ENCODE results near the gene CTSE. TPM values are rescaled to one million over a fixed set of nuclear protein-coding genes. Genes with fewer than 3 reads are reported as not detected.

The CTSE gene
- total RNA-seq, 1 donor: not detected

DNA sequence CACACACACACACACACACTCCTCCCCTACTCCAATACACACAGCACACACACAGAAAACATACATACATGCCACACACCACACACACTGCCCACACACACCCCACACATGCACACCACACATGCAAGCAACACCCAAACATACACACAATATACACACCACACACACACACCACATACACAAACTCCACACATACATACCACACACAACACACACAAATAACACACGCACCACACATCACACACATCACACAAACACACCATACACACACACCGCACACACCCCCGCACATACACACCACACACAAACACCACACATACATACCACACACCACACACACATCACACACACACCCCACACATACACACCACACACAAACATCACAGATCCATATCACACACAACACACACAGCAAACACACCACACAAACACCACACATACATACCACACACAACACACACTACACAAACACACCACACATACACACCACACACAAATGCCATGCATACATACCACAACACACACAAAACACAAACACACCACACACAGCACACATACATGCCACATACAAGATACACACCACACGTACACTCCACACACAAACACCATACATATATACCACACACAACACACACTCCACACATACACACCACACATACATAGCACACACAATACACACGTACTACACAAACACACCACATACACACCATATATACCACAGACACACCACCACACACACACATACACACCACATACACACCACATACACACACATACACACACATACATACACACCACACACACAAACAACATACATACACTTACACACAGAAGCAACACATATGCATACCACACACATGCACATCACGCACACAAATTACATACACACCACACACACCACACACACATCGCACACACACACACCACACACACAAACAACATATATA lies 19.6 kb downstream of the CTSE start:
- no peak overlapping the region for H3K4me3 ChIP-seq (ENCODE audit: low read depth, low read length)
- TF ChIP-seq, protein P1, sequence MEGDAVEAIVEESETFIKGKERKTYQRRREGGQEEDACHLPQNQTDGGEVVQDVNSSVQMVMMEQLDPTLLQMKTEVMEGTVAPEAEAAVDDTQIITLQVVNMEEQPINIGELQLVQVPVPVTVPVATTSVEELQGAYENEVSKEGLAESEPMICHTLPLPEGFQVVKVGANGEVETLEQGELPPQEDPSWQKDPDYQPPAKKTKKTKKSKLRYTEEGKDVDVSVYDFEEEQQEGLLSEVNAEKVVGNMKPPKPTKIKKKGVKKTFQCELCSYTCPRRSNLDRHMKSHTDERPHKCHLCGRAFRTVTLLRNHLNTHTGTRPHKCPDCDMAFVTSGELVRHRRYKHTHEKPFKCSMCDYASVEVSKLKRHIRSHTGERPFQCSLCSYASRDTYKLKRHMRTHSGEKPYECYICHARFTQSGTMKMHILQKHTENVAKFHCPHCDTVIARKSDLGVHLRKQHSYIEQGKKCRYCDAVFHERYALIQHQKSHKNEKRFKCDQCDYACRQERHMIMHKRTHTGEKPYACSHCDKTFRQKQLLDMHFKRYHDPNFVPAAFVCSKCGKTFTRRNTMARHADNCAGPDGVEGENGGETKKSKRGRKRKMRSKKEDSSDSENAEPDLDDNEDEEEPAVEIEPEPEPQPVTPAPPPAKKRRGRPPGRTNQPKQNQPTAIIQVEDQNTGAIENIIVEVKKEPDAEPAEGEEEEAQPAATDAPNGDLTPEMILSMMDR (IDR thresholded peaks at IDR 0.05; ENCODE audit: insufficient read depth, low read depth, low read length): no peak
- no peak for DNase-seq (ENCODE audit: low read depth)

DNA sequence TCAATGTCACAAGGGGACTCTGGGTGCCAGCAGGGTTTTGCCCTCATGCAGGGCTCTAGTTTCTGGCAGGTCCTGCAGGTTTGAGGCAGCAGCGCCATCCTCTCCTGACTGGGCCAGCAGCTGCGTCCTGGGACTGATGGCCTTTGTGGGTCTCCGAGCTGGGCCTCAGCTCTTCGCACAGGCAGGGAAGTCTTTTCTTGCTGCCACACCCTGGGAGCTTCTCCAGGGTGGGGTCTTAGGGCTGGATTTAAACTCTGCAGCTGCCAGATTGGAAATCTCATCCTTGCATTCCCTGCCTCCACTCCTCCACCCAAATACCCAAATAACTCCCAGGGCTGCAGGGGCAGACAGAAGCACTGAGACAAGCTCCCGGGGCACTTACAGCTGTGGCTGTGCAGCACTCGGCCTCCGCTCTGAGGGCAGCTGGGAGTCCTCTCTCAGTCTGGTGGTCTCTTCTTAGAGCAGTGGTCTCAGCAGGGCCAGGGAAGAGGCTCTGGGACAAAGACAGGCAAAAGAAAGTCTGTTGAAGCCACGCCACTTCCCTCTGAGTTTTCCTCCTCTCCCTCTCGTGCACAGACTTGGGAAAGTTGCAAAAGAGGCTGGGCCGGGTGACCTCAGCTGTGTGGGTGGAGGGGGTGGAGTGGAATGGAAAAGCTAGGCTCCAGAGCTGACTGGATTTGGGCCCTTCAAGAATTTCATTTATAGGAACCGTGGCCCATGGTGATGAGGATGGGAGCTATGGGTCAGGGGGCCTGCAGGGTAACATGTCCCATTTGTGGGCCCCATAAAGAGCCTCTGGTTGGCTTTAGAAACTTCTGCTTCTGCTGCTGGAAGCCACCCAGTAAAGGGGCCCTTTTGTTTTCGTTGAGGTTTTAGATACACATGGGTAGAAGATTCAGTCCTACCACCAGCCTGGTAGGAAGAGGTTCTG lies 20.6 kb downstream of the CTSE start, which contains the start of gene RAB7B:
TSS of gene RAB7B (minus strand) at position 525 of the 931 bp plus-strand sequence. CDS start 9,260 bp downstream, outside the sequence.
- H3K4me3 ChIP-seq (ENCODE audit: low read depth, low read length): peak within 1 kb of the TSS; percentile 46
- peak; percentile 74 for DNase-seq (ENCODE audit: low read depth)
- TF ChIP-seq, protein P1 (IDR thresholded peaks at IDR 0.05; ENCODE audit: insufficient read depth, low read depth, low read length): no peak

DNA sequence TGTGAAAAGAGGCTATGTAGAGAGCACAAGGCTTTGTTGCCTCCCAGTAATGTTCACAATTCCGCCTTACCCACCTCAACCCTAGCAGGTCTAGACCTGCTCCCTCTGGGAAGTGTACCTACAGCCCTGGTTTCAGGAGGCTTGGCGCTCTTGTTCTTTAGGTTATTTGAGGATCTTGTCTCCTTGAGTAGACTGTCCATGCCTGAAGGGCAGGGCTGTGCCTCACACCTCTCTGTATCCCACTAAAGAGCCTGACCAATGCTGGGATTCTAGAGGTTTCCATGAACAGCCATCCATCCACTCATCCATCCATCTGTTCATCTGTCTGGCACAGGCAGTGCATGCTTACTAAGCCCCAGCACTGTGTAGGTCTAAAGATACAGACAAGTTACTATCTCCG lies 21.5 kb downstream of the CTSE start:
- no peak overlapping the region for H3K4me3 ChIP-seq (ENCODE audit: low read depth, low read length)
- TF ChIP-seq, protein P1 (IDR thresholded peaks at IDR 0.05; ENCODE audit: insufficient read depth, low read depth, low read length): no peak
- DNase-seq (ENCODE audit: low read depth): no peak

DNA sequence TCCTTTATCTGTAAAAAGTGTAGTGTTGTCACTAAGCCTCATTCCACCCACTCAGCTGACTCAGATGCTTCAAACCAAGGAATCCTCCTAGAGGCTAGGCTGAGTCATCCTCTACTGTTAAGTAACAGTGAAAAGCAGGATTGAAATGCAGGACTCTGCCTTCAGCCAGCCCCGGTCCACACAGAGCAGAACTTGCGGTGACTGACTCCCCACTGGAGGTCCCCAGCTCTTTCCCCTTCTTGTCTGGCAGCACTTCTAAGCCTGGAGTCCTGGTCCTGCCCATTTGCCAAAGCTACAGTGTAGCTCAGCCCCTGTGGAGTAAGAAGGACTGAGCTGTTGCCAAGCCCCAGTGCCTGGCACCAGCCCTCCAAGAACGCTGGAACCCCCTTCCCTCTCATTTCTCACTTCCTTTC lies 22.2 kb downstream of the CTSE start:
- H3K4me3 ChIP-seq (ENCODE audit: low read depth, low read length): no peak overlapping the region
- peak; percentile 90 for DNase-seq (ENCODE audit: low read depth)

DNA sequence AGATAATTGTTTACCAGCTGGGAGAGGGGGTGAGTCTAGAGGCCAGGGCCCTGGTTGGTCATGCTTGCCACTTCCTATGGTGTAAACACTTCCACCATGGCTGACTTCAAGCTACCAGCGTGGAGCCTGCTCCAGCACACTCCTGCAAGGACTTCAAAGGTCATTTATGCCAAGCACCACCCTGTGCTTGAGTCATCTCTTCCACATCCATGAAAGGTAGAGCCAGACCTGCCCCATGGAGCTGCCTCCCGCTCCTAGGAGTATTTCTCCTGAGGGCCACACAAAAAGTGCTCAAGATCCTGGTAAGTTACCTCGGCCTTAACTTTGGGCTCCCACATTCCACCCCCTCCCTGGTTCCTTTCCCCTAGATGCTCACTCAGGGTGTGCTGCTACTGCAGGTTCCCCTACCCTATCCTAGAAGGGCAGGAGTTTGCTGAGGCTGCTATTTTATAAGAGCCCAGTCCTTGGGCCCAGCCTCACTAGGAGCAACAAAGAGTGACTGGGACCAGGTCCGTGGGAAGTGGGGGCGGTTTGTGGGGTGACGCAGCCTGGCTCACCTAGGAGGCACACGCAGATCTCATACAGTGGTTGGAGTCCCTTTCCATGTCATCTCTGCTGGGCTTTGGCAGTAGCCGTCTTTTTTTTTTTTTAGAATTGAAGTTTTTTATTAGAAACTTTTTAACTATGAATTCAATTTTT lies 22.9 kb downstream of the CTSE start:
- TF ChIP-seq, protein P1 (IDR thresholded peaks at IDR 0.05; ENCODE audit: insufficient read depth, low read depth, low read length): no peak
- no peak overlapping the region for H3K4me3 ChIP-seq (ENCODE audit: low read depth, low read length)
- no peak for DNase-seq (ENCODE audit: low read depth)

More for the DNA sequence above, 22.2 kb downstream of the CTSE start:
- TF ChIP-seq, protein P1 (IDR thresholded peaks at IDR 0.05; ENCODE audit: insufficient read depth, low read depth, low read length): no peak

Data from fibroblast of villous mesenchyme (primary cell).